Amygdala (tissue), 56 donors: ENCODE measurements around the gene MAP7D2.

Experiments used
- DNase-seq, 56 donors: peaks; one replicate each; lab custom pipeline; 2025; lab: John Stamatoyannopoulos, UW

The MAP7D2 gene

GRCh38 chrX:20116087-20116576 is 575 bp downstream of the MAP7D2 start:
- DNase-seq, result peak in 2 of 56 donors; percentile 1 to 10

DNA sequence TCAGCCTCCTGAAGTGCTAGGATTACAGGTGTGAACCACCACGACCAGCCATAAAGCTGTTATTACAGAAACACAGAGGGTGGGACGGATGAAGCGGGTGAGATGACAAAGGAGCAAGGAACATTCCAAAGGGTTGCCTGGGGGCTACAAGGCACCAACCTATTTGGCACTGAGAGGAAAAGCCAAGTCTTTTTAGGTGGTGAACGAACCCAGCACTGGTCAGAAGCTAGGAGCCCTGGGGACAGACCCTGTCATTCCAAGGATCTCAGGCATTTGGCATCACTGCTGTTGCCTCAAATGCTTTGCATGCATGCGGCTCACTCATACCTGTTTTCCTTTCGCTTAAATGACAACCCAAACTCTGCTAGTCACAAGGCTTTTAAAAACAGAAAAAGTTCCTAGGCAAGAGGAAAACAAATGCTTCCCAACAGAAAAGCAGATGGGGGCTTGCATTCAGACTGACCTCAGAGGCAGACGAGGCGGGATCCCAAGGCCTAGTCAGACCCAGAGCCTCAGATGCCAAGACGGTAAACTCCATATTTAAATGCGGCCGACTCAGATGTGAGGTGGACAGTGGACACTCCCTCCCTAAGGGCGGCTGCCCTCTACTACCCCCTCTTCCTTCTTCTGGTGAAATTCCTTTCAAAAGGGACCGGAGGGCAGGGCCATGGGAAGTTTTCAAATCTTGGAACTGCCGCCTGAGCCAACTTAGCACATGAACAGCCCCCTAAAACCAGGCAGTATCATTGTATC is 4.5 kb downstream of the MAP7D2 start:
- DNase-seq, result no peak

GRCh38 chrX:20111271-20111670 is 5.4 kb downstream of the MAP7D2 start:
- no peak for DNase-seq

- no peak for DNase-seq
Measured at GRCh38 chrX:20101934-20102581, 14.6 kb downstream of the MAP7D2 start.

GRCh38 chrX:20091499-20091898 is 25.2 kb downstream of the MAP7D2 start:
- no peak for DNase-seq

GRCh38 chrX:20089845-20090244 is 26.9 kb downstream of the MAP7D2 start:
- no peak for DNase-seq

DNA sequence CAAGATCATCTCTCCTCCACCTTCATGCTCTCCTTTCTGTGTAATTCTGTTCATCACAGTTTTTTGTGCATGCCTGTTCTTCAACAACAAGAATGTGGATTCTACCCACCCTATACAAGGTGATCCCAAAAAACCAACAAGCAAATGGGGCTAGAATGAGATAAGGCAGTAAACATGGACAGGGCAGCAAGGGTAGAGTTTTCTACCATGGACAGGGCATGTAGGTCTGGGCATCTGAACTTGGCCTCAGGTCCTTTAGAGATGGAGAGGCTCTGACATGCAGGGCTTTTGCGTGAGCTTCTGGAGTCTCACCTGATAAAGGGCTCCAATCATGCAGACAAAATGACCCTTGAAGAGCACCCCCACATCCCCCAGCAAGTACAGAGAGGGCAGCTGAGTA is 36.4 kb downstream of the MAP7D2 start:
- no peak for DNase-seq

GRCh38 chrX:20071511-20072079 is 45.1 kb downstream of the MAP7D2 start:
- no peak for DNase-seq

- peak in 32 of 56 donors; percentile 0 to 48 (median 7) for DNase-seq
Measured at GRCh38 chrX:20067709-20068561, 48.8 kb downstream of the MAP7D2 start.

DNA sequence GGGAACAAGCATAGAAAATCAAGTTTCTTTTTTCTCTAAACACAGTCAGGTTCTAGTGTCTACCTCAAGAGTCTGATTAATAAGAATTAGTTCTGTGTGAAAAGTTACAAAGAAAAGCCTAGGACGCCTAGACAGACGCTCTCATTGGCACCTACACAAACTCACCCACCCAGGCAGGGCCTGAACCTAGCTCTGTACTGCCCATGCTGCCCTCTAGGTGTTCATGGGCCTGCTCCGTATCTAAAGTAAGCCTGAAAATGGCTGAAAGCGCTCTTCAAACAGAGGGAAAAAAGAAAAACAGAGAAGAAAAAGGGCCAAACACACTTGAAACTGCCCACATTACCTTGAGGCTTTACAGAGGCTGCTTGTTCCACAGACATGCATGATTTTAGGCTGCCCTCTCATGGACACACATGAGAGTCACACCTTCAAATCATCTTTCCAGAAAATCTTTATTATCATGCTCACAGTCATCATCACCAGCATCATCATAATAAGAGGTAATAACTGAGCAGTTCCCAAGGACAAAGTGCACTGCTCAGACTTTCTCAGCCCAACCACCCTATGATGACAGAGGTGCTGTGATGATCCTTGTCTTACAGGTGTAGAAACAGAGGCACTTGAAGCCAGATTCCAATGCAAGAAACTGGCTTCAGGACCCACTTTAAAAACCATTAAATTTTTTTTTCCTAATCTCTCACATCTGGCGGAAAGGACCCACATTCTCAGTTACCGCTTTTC is 49.6 kb downstream of the MAP7D2 start:
- DNase-seq, result peak in 4 of 56 donors; percentile 0 to 11 (median 4)

- DNase-seq, result no peak
Measured at GRCh38 chrX:20063716-20064351, 52.9 kb downstream of the MAP7D2 start.

DNA sequence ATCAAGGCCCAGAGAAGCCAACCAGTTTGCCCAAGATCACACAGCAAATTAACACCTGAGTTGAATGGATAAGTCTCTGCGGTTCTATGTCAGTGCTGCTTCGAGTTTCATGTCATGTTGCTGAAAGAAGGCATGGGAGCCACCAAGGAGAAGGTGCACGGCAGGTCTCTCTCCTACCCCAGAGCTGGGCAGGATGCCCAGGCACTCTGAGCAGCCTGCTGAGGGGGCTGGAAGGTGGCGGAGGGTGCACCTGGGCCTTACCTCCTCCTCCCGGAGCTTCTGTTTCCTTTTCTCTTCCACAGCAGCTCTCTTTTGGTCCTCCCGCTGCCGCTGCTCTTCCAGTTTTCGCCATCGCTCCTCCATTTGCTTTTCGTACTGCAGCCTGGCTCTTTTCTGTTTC is 53.6 kb downstream of the MAP7D2 start:
- no peak for DNase-seq

DNA sequence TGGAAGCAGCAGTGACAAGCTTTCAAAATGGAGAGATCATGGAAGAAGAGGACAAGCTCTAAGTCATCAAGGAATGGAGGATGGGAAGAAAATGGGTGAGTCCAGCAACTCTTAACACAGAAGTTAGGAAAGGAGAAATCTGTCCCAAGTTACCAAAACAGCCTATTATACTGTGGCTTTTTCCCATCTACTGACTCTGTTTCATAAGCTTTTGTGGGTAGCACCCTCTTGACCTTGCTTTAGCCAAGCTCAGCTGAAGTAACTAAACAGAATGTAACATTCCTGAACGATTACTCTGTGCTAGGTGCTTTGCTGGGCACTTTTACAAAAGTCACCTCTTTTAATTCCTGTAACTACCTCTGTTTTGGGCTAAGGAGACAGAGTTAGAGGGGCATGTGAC is 54.9 kb downstream of the MAP7D2 start:
- no peak for DNase-seq

DNA sequence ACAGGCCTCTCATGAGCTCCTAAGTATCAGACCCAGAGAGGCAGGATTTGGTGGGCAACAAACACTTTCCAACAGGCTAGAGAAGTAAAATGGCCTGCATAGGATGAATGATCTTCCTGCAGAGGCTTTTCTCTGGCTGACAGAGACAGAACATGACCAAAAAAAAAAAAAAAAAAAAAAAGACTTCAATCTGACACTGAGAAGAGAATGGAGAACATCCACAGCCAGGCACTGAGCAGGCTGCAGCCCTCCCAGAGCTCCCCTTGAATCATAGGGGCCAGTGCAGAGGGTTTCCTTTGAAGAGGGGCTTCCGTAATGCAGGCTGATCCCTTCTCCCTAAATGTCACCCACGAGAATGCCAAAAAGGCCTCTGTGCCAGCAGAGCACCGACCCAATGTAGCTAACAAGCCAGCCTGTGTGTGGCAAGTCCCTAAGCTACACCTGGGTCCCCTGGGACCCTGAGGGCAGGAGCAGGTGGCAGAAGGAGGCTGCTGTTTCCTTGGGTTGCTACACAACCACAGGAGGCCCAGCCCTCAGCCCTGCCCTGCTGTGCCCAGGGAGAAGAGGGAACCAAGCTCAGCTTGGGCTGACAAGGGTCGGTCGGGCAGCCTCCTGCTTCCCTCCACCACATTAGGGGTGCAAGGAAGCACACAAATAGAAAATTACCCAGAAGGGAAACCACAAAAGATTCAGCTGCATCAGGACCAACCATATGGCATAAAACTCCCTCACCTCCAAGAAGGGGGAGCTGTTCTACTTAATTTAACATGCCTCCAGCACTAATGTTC is 55.6 kb downstream of the MAP7D2 start:
- peak in 1 of 56 donors; percentile 0 for DNase-seq

- no peak for DNase-seq
Measured at GRCh38 chrX:20059467-20060128, 57.1 kb downstream of the MAP7D2 start.

GRCh38 chrX:20057479-20057878 is 59.2 kb downstream of the MAP7D2 start:
- no peak for DNase-seq

- DNase-seq, result peak in 4 of 56 donors; percentile 2 to 6 (median 2)
Measured at GRCh38 chrX:20056704-20057103, 60.0 kb downstream of the MAP7D2 start.

DNA sequence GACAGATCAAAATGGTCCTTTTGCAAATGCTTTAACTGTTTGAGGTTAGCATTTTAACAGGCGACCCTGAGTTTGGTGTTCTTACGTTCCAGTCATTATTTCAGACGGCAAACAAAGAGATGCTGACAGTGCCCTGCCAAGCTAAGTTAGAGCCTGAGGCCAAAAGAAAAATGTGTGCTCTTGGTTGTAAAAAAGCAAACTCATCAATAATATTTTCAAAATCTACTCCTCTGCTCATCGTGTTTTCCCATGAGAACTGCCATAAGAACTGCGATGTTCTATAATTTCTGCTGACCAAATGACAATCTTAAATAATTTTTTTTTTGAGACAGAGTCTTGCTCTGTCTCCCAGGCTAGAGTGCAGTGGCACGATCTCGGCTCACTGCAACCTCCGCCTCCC is 63.2 kb downstream of the MAP7D2 start:
- no peak for DNase-seq
